B cell (primary cell): ENCODE results near the gene MOCS2. TPM values are rescaled to one million over a fixed set of nuclear protein-coding genes. Genes with fewer than 3 reads are reported as not detected.

Source experiments
- ATAC-seq: fragments of 200-7000 bp; cut with Tn5 transposase; one replicate; pipeline ENCODE4 v1.10.0; 2021; ENCODE audit warnings: low read depth, mild to moderate bottlenecking, moderate number of reproducible peaks, moderate library complexity
- CTCF ChIA-PET: fragments of 350-600 bp; sonication (Branson Sonifier 250); formaldehyde crosslinking; loops from one replicate; lab custom pipeline; 2021; ENCODE audit warnings: antibody characterized with exemption, inconsistent platforms; lab: Charles Lee
- POLR2A ChIA-PET: fragments of 350-600 bp; sonication (Branson Sonifier 250); formaldehyde crosslinking; loops from one replicate; lab custom pipeline; 2021; ENCODE audit warnings: antibody characterized with exemption; lab: Charles Lee
- DNase-seq: peaks from one replicate; pipeline ENCODE4 v3.0.0; 2013
- H2AFZ ChIP-seq: 2 replicates; pipeline ENCODE4 v1.6.1; 2012; ENCODE audit warnings: mild to moderate bottlenecking, low read depth, low read length; ENCODE audit not compliant: insufficient read depth, poor library complexity, severe bottlenecking
- H3K27ac ChIP-seq, 2 donors: 1 replicate in 1 of 2; 2 replicates in 1 of 2; pipeline ENCODE4 v1.5.1; 2012 to 2013; ENCODE audit warnings: low read length in 2 of 2, mild to moderate bottlenecking in 2 of 2, moderate library complexity in 1 of 2
- H3K27me3 ChIP-seq, 4 experiments: fragments of 200-600 bp in 1 of 4; sonication (generic) in 1 of 4; replicated peaks in 1 of 4; 1 replicate in 2 of 4; 2 replicates in 2 of 4; pipeline versions ENCODE4 v1.6.1 to v1.7.0; 2013 to 2016; ENCODE audit warnings: low read length in 3 of 4, mild to moderate bottlenecking in 2 of 4, mixed read lengths in 1 of 4, moderate library complexity in 1 of 4; ENCODE audit not compliant: insufficient read depth in 4 of 4, control insufficient read depth in 3 of 4; ENCODE audit errors: control extremely low read depth in 1 of 4
- H3K36me3 ChIP-seq, 2 experiments: replicated peaks in 1 of 2; 1 replicate in 1 of 2; 2 replicates in 1 of 2; pipeline versions ENCODE4 v1.6.1 to v1.7.1; 2013; ENCODE audit warnings: low read length in 1 of 2; ENCODE audit not compliant: insufficient read depth in 2 of 2, control insufficient read depth in 1 of 2; ENCODE audit errors: control extremely low read depth in 1 of 2, extremely low read depth in 1 of 2
- H3K4me1 ChIP-seq, 2 donors: fragments of 200-600 bp in 1 of 2; sonication (generic) in 1 of 2; 1 replicate in 1 of 2; 2 replicates in 1 of 2; pipeline versions ENCODE4 v1.5.1 to v1.6.1; 2013 to 2017; ENCODE audit warnings: low read length in 2 of 2; ENCODE audit not compliant: control insufficient read depth in 2 of 2, insufficient read depth in 2 of 2
- H3K4me2 ChIP-seq: replicated peaks from 2 replicates; pipeline ENCODE3; 2012; ENCODE audit warnings: mild to moderate bottlenecking, low read depth, low read length; ENCODE audit not compliant: poor library complexity, severe bottlenecking
- H3K4me3 ChIP-seq, 5 experiments: fragments of 200-600 bp in 1 of 5; sonication (generic) in 1 of 5; 1 replicate in 3 of 5; 2 replicates in 2 of 5; pipeline versions ENCODE4 v1.5.1 to v1.7.0; 2011 to 2016; ENCODE audit warnings: low read length in 4 of 5, mild to moderate bottlenecking in 4 of 5, low read depth in 2 of 5, control low read depth in 1 of 5, moderate library complexity in 1 of 5; ENCODE audit not compliant: insufficient read depth in 1 of 5; ENCODE audit errors: control extremely low read depth in 1 of 5, extremely low read depth in 1 of 5
- H3K79me2 ChIP-seq: fragments of 200-600 bp; sonication (generic); one replicate; pipeline ENCODE4 v1.6.0; 2016; ENCODE audit warnings: low read length; ENCODE audit not compliant: control insufficient read depth, insufficient read depth
- H3K9ac ChIP-seq: fragments of 200-600 bp; sonication (generic); 2 replicates; pipeline ENCODE4 v1.6.1; 2017; ENCODE audit warnings: mild to moderate bottlenecking, low read length, moderate library complexity
- H3K9me3 ChIP-seq, 3 donors: one replicate each; pipeline versions ENCODE4 v1.6.1 to v1.7.1; 2013; ENCODE audit warnings: low read length in 2 of 3; ENCODE audit not compliant: control insufficient read depth in 2 of 3, insufficient read depth in 1 of 3; ENCODE audit errors: control extremely low read depth in 1 of 3
- H4K20me1 ChIP-seq: 2 replicates; pipeline ENCODE4 v1.6.0; 2012; ENCODE audit warnings: mild to moderate bottlenecking, low read length; ENCODE audit not compliant: insufficient read depth, control insufficient read depth, poor library complexity, severe bottlenecking
- H3K27ac Mint-ChIP-seq: one replicate; pipeline ENCODE4 v1.8.0; 2021; ENCODE audit warnings: mixed read lengths
- H3K27me3 Mint-ChIP-seq: one replicate; pipeline ENCODE4 v1.8.0; 2021; ENCODE audit warnings: mixed read lengths
- H3K4me1 Mint-ChIP-seq: one replicate; pipeline ENCODE4 v1.8.0; 2021; ENCODE audit warnings: mixed read lengths
- H3K4me3 Mint-ChIP-seq: one replicate; pipeline ENCODE4 v1.8.0; 2021; ENCODE audit warnings: mixed read lengths
- H3K9me3 Mint-ChIP-seq: one replicate; pipeline ENCODE4 v1.8.0; 2022; ENCODE audit warnings: mixed read lengths; ENCODE audit not compliant: insufficient read depth
- EZH2 ChIP-seq: IDR thresholded peaks from 2 replicates; pipeline ENCODE4 v1.6.1; 2012; ENCODE audit warnings: borderline replicate concordance, low read depth, mild to moderate bottlenecking, moderate library complexity, low read length; ENCODE audit not compliant: insufficient read depth, poor library complexity, severe bottlenecking
- WGBS: methylation state at CpG from one replicate; pipeline ENCODE4 v1.1.5; 2013; ENCODE audit warnings: missing lambda C conversion rate; ENCODE audit not compliant: insufficient coverage; 5-methylcytosine and 5-hydroxymethylcytosine counted together
- intact Hi-C: fragments of 100-400 bp; cut with micrococcal nuclease; formaldehyde crosslinking; loops from one replicate; pipeline ENCODE4 v1.10.0; 2022
- polyA plus RNA-seq: library from polyadenylated mRNA; depleted of rRNA; stranded (reverse); fragments of >200 nt; gene quantifications from 2 replicates; pipeline ENCODE4 v1.2.3, GENCODE V29; 2012
- total RNA-seq, 2 donors: library from RNA; stranded (reverse); fragments of 120-200 nt in 1 of 2; gene quantifications; 1 replicate in 1 of 2; 2 replicates in 1 of 2; pipeline versions ENCODE4 v1.2.3 to v1.2.4, GENCODE V29; 2013 to 2022
- TF ChIP-seq, protein P1 (sequence below): fragments of 200-600 bp; IDR thresholded peaks from one replicate; pipeline ENCODE4 v1.8.0; 2022; ENCODE audit warnings: antibody characterized with exemption, mild to moderate bottlenecking

Gene MOCS2
- total and polyA plus RNA-seq, 2 donors (not counting 1 experiment from before 2014, with no cell fraction given), result 7.5 to 15.3 TPM

DNA sequence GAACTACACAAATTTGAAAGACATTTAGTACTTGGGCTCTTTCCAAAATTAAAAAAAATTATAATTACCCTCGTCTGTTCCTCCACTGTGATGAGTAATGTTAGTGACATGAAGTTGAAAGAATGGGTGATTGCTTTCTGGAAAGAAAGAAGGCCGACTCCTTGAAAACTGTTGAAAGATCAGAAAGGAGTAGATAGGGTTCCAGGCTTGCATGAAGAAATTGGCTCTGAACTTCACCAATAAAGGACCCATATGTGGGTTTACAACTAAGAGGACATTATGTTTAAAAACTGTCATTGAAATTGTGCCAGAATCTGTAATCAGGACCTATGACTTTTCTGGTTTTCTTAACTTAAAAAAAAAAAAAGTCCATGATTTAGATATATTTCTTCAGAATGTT lies 20.7 kb upstream of the MOCS2 start:
- intact Hi-C loops, result no loop called here
- CTCF ChIA-PET, result no interaction called here

DNA sequence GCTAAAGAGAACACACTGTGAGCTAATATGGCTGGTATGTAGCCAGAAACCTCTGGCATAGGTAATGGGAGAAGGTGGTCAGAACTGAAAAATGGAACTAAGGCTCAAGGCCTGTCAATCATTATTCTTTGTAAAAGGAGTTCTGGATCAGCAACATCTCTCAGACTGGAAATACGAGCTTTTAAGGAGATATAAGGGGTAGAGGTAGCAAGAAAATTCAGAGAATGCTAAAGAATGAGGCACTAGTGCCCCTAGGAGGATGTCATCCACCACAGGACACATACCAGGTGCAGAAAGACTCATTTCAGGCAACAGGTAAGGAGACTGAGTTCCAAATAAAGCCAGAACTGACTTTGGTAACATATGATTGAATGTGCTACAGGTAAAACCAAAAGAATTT lies 18.9 kb upstream of the MOCS2 start:
- Histone ChIP-seq H4K20me1 (no peaks in the 10 kb centered on the region), H3K27ac (no peak overlapping the region), H3K9me3 (no peaks in the 10 kb centered on the region), H3K4me1 (no peaks in the 10 kb centered on the region), H3K79me2 (no peaks in the 10 kb centered on the region), H3K27me3 (no peaks in the 10 kb centered on the region), H3K4me3 (no peak overlapping the region), H3K36me3 (no peaks in the 10 kb centered on the region), H2AFZ (no peak overlapping the region), H3K9ac (no peak overlapping the region), H3K4me2 (no peak overlapping the region)
- WGBS, result 71% methylated on average over 1 of the region's 1 CpG
- TF ChIP-seq EZH2, result no peak
- TF ChIP-seq, protein P1, sequence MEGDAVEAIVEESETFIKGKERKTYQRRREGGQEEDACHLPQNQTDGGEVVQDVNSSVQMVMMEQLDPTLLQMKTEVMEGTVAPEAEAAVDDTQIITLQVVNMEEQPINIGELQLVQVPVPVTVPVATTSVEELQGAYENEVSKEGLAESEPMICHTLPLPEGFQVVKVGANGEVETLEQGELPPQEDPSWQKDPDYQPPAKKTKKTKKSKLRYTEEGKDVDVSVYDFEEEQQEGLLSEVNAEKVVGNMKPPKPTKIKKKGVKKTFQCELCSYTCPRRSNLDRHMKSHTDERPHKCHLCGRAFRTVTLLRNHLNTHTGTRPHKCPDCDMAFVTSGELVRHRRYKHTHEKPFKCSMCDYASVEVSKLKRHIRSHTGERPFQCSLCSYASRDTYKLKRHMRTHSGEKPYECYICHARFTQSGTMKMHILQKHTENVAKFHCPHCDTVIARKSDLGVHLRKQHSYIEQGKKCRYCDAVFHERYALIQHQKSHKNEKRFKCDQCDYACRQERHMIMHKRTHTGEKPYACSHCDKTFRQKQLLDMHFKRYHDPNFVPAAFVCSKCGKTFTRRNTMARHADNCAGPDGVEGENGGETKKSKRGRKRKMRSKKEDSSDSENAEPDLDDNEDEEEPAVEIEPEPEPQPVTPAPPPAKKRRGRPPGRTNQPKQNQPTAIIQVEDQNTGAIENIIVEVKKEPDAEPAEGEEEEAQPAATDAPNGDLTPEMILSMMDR, result no peak
- H3K4me3 Mint-ChIP-seq, result no peak overlapping the region
- intact Hi-C loops, result no loop called here
- ATAC-seq (no peak), DNase-seq (no peak)
- H3K27ac Mint-ChIP-seq, result no peak overlapping the region
- H3K9me3 Mint-ChIP-seq, result peaks cover 2% of the 10 kb centered on the region
- POLR2A ChIA-PET, result no interaction called here
- H3K27me3 Mint-ChIP-seq, result peaks cover 13% of the 10 kb centered on the region
- H3K4me1 Mint-ChIP-seq, result no peaks in the 10 kb centered on the region
- CTCF ChIA-PET, result no interaction called here

More for the DNA sequence above, 20.7 kb upstream of the MOCS2 start:
- Mint-ChIP-seq H3K4me1 (no peaks in the 10 kb centered on the region), H3K9me3 (peaks cover 2% of the 10 kb centered on the region), H3K27me3 (peaks cover 13% of the 10 kb centered on the region), H3K27ac (no peak overlapping the region), H3K4me3 (no peak overlapping the region)
- no peaks in the 10 kb centered on the region for H3K4me1 ChIP-seq
- POLR2A ChIA-PET, result no interaction called here
- no peaks in the 10 kb centered on the region for H4K20me1 ChIP-seq
- TF ChIP-seq, protein P1, result no peak
- TF ChIP-seq EZH2, result no peak
- H3K9me3 ChIP-seq, result no peaks in the 10 kb centered on the region
- no peak overlapping the region for H3K4me2 ChIP-seq
- no peak overlapping the region for H3K4me3 ChIP-seq
- no peak for DNase-seq
- H2AFZ ChIP-seq, result no peak overlapping the region
- no peaks in the 10 kb centered on the region for H3K79me2 ChIP-seq
- 100% methylated on average over 1 of the region's 2 CpGs for WGBS
- no peak overlapping the region for H3K27ac ChIP-seq
- no peaks in the 10 kb centered on the region for H3K36me3 ChIP-seq
- H3K27me3 ChIP-seq, result no peaks in the 10 kb centered on the region
- no peak for ATAC-seq
- no peak overlapping the region for H3K9ac ChIP-seq
